Measurements from ENCODE around the gene ADCY9.
A peak's percentile ranks its signal among the peaks of the same experiment; 100 is the strongest.

The ADCY9 gene

DNA sequence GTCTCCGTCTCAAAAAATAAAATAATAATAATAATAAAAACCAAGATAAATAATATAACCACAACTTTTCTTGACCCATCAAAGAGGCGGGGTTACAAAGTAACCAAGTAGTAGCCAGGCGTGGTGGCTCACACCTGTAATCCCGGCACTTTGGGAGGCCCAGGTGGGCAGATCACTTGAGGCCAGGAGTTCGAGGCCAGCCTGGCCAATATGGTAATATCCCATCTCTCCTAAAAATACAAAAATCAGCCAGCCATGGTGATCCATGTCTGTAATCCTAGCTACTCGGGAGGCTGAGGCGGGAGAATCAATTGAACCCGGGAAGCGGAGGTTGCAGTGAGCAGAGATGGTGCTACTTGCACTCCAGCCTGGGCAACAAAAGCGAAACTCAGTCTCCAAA lies 45.3 kb downstream of the ADCY9 start:
- no peak for TF ChIP-seq CTCF (IDR thresholded peaks at IDR 0.05; ENCODE audit: low read length, missing control alignments)
- DNase-seq (ENCODE audit: low read depth): no peak
- H3K4me3 ChIP-seq (replicated peaks; ENCODE audit: low read depth, low read length): no peak overlapping the region

DNA sequence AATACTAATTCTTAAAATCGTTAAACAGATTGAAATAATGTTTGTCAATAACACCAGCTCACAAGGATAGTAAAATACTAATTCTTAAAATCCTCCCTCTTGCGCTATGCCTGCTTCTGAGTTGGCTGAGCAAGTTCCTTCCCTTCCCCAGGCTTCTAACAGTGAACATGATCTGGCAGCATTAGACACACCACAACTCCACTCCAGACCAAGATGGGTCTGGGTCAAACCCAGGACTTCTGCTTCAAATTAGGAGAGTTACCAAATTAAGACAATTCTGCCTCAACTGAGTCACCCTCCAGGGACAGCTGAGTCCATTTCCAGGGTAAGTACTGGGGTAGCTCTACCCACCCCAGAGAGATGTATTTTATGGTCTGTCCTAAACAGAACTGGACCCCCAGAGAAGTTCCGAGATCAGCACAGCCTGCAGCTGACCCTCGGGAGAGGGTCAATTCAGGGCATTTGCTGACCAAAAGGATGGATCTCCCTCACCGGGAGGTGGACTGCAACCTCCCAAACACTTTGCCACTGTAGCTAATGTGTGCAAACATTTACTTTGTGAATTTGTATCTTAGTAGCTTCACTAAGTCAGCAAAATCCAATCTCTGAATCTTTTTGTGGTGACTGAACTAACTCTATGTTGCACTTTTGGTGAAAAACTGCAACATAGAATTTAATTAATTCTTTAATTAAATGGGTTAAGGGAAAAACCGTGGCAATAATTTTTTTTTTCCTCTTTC lies 48.8 kb downstream of the ADCY9 start:
- no peak for DNase-seq (ENCODE audit: low read depth)

DNA sequence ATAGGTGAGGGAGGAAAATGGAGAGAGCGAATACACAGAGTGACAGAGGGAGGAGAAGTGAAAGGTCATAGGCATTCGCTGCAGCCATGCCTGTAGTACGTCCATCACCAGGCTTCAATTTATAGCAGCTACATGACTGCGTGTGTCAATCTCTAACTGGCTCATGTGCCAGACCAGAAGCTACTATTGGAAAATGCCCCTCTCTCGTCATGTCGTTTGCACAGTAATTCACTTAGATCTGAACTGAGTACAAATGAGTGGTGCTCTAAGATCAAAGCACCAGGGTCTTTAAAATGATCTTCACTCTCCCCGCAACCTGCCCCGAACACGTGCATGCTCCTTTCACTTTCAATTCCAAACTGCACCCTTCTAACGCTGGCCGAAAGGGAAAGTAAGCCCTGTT lies 51.3 kb downstream of the ADCY9 start:
- TF ChIP-seq CTCF (IDR thresholded peaks at IDR 0.05; ENCODE audit: low read length, missing control alignments): no peak
- no peak overlapping the region for H3K4me3 ChIP-seq (replicated peaks; ENCODE audit: low read depth, low read length)
- no peak for DNase-seq (ENCODE audit: low read depth)

More for the DNA sequence above, 48.8 kb downstream of the ADCY9 start:
- no peak overlapping the region for H3K4me3 ChIP-seq (replicated peaks; ENCODE audit: low read depth, low read length)
- TF ChIP-seq CTCF (IDR thresholded peaks at IDR 0.05; ENCODE audit: low read length, missing control alignments): no peak

- no peak overlapping the region for H3K4me3 ChIP-seq (replicated peaks; ENCODE audit: low read depth, low read length)
- no peak for DNase-seq (ENCODE audit: low read depth)
- no peak for TF ChIP-seq CTCF (IDR thresholded peaks at IDR 0.05; ENCODE audit: low read length, missing control alignments)
Measured at GRCh38 chr16:4062212-4062802, 53.9 kb downstream of the ADCY9 start.

GRCh38 chr16:4060823-4061222 lies 55.4 kb downstream of the ADCY9 start:
- no peak for TF ChIP-seq CTCF (IDR thresholded peaks at IDR 0.05; ENCODE audit: low read length, missing control alignments)
- H3K4me3 ChIP-seq (replicated peaks; ENCODE audit: low read depth, low read length): no peak overlapping the region
- DNase-seq (ENCODE audit: low read depth): no peak

DNA sequence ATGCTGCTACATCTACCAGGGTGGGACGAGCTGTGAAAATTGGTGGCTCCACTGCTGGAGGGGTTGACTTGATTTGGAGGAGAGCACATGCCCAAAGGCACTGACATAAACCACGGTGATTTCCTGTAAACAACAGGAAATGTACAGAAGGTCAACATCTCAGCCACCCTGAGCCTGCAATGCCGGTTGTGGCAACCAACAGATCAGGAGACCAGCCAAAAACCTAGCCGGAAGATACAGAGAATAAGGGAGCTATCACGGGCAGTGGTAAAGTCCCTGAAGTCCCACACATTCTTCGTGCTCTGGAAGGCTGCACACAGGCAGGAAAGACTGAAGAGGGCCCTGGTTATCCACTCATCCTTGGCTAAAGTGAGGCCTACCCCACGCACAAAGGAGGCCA lies 56.2 kb downstream of the ADCY9 start:
- H3K4me3 ChIP-seq (replicated peaks; ENCODE audit: low read depth, low read length): no peak overlapping the region
- no peak for TF ChIP-seq CTCF (IDR thresholded peaks at IDR 0.05; ENCODE audit: low read length, missing control alignments)
- peak; percentile 55 for DNase-seq (ENCODE audit: low read depth)

DNA sequence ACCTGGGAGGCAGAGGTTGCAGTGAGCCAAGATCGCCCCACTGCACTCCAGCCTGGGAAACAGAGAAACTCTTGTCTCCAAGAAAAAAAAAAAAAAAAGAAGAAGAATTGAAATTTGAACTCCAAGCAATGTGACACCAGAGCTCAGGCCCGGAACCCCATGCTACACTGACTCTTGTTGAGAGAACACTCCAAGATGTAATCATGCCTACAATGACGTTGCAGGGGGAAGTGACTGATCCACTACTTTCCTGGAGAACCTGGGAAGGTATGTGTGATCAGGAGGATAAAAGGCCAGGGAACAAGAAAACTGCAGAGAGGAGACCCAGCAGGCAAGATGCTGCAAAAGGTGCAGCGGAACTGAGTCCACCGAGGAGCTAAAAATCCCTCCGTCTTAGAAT lies 57.9 kb downstream of the ADCY9 start:
- no peak for DNase-seq (ENCODE audit: low read depth)
- TF ChIP-seq CTCF (IDR thresholded peaks at IDR 0.05; ENCODE audit: low read length, missing control alignments): no peak
- no peak overlapping the region for H3K4me3 ChIP-seq (replicated peaks; ENCODE audit: low read depth, low read length)

Data from fibroblast of pulmonary artery (primary cell).